Neural progenitor cell (in vitro differentiated cells): ENCODE data around the gene CMTR1. TPM values are rescaled to one million over a fixed set of nuclear protein-coding genes. Genes with fewer than 3 reads are reported as not detected.
A peak's percentile ranks its signal among the peaks of the same experiment; 100 is the strongest.

Source experiments
- DNase-seq: peaks from one replicate; pipeline ENCODE4 v3.0.0-alpha.2; 2016; ENCODE audit warnings: low spot score
- H2AFZ ChIP-seq: fragments of 200-600 bp; sonication (generic); replicated peaks from 2 replicates; pipeline ENCODE4 v1.6.1; 2016; ENCODE audit warnings: antibody characterized with exemption
- H3F3A ChIP-seq: fragments of 200-600 bp; sonication (generic); 2 replicates; pipeline ENCODE4 v1.6.1; 2016; ENCODE audit warnings: antibody characterized with exemption, low read depth
- H3K27ac ChIP-seq: fragments of 200-600 bp; sonication (generic); 2 replicates; pipeline ENCODE4 v1.5.1; 2016; ENCODE audit warnings: mild to moderate bottlenecking
- H3K27me3 ChIP-seq: fragments of 200-600 bp; sonication (generic); 2 replicates; pipeline ENCODE4 v1.6.1; 2016; ENCODE audit warnings: mild to moderate bottlenecking, moderate library complexity
- H3K36me3 ChIP-seq: fragments of 200-600 bp; sonication (generic); 2 replicates; pipeline ENCODE4 v1.5.1; 2016
- H3K4me1 ChIP-seq: fragments of 200-600 bp; sonication (generic); 2 replicates; pipeline ENCODE4 v1.6.1; 2016; ENCODE audit warnings: mixed run types
- H3K4me2 ChIP-seq: fragments of 200-600 bp; sonication (generic); 2 replicates; pipeline ENCODE4 v1.6.1; 2016
- H3K4me3 ChIP-seq: fragments of 200-600 bp; sonication (generic); 2 replicates; pipeline ENCODE4 v1.5.1; 2016
- H3K79me2 ChIP-seq: fragments of 200-600 bp; sonication (generic); 2 replicates; pipeline ENCODE4 v1.6.1; 2016; ENCODE audit warnings: low read depth
- H3K9ac ChIP-seq: fragments of 200-600 bp; sonication (generic); 2 replicates; pipeline ENCODE4 v1.6.1; 2016
- H3K9me3 ChIP-seq: fragments of 200-600 bp; sonication (generic); 2 replicates; pipeline ENCODE4 v1.5.1; 2016; ENCODE audit warnings: low read depth
- H4K20me1 ChIP-seq: fragments of 200-600 bp; sonication (generic); 2 replicates; pipeline ENCODE4 v1.6.1; 2016; ENCODE audit warnings: low read depth
- H3K27ac Mint-ChIP-seq: 3 replicates; pipeline ENCODE4 v1.8.0; 2021; ENCODE audit warnings: mixed read lengths
- H3K27me3 Mint-ChIP-seq: 2 replicates; pipeline ENCODE4 v1.8.0; 2022; ENCODE audit warnings: low read depth, mild to moderate bottlenecking, inconsistent platforms, moderate library complexity, mixed read lengths; ENCODE audit not compliant: insufficient read depth
- H3K36me3 Mint-ChIP-seq: 3 replicates; pipeline ENCODE4 v1.8.0; 2021; ENCODE audit warnings: mixed read lengths
- H3K4me1 Mint-ChIP-seq: 3 replicates; pipeline ENCODE4 v1.8.0; 2021; ENCODE audit warnings: mixed read lengths
- H3K4me3 Mint-ChIP-seq: 3 replicates; pipeline ENCODE4 v1.8.0; 2021; ENCODE audit warnings: mild to moderate bottlenecking, moderate library complexity, mixed read lengths
- H3K9me3 Mint-ChIP-seq: 3 replicates; pipeline ENCODE4 v1.8.0; 2020; ENCODE audit warnings: mixed read lengths
- CTCF ChIP-seq: fragments of 200-600 bp; sonication (generic); IDR thresholded peaks from 2 replicates; pipeline ENCODE4 v1.5.1; 2017; ENCODE audit warnings: antibody characterized with exemption, mild to moderate bottlenecking
- EZH2 ChIP-seq: fragments of 200-600 bp; sonication (generic); IDR thresholded peaks from 2 replicates; pipeline ENCODE4 v1.6.1; 2017; ENCODE audit warnings: antibody characterized with exemption, mild to moderate bottlenecking, moderate library complexity
- EZH2phosphoT487 ChIP-seq: fragments of 200-600 bp; sonication (generic); IDR thresholded peaks from 2 replicates; pipeline ENCODE4 v1.6.1; 2017; ENCODE audit warnings: antibody characterized with exemption
- total RNA-seq: library from RNA; depleted of rRNA; stranded (reverse); fragments of >200 nt; gene quantifications from 2 replicates; pipeline ENCODE4 v1.2.3, GENCODE V29; 2015; ENCODE audit warnings: low replicate concordance

CMTR1 gene
- total RNA-seq, 1 donor from 2014 or later: 35.4 TPM

DNA sequence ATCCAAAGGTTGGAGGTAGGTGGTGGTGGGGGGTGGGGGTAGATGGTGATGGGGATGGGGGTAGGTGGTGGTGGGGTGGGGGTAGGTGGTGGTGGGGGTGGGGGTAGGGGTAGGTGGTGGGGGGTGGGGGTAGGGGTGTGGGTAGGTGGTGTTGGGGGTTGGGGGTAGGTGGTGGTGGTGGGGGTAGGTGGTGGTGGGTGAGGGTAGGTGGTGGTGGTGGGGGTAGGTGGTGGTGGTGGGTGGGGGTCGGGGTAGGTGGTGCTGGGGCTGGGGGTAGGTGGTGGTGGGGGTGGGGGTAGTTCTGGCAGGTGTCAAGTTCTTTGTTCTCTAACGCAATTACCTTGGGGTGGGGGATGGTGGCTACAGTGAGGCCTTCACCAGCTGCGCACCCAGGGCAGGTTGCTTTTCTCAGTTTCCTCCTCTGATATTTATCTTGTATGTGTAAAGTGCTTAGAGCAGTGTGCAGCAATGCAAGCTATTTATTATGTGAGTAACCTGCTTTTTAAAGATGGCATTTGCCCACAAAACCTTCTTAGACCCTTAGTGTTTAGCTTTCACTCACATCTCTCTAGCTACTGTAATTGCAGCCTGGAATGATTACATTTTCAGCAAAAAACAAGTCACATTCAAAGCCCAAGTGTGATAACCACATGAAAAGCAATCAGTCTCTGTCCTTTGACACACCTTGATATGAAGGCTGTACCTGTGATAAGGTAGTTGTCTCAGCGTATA is 74.8 kb downstream of the CMTR1 start:
- no peaks in the 10 kb centered on the region for H3K36me3 Mint-ChIP-seq
- no peak overlapping the region for H3K27ac ChIP-seq
- peaks cover 21% of the 10 kb centered on the region for H3F3A ChIP-seq
- no peaks in the 10 kb centered on the region for H3K79me2 ChIP-seq
- no peak for DNase-seq
- H3K4me1 ChIP-seq: peaks cover 22% of the 10 kb centered on the region
- H3K4me3 Mint-ChIP-seq: no peak overlapping the region
- H2AFZ ChIP-seq: no peak overlapping the region
- peaks cover 32% of the 10 kb centered on the region for H3K4me1 Mint-ChIP-seq
- H3K9me3 ChIP-seq: no peaks in the 10 kb centered on the region
- H4K20me1 ChIP-seq: no peaks in the 10 kb centered on the region
- no peak overlapping the region for H3K27ac Mint-ChIP-seq
- H3K9ac ChIP-seq: no peak overlapping the region
- H3K27me3 ChIP-seq: peaks cover 57% of the 10 kb centered on the region
- H3K4me2 ChIP-seq: no peak overlapping the region
- no peaks in the 10 kb centered on the region for H3K9me3 Mint-ChIP-seq
- H3K4me3 ChIP-seq: no peak overlapping the region
- no peak for TF ChIP-seq EZH2phosphoT487
- peaks cover 6% of the 10 kb centered on the region for H3K27me3 Mint-ChIP-seq
- no peaks in the 10 kb centered on the region for H3K36me3 ChIP-seq

- Mint-ChIP-seq H3K4me1 (peaks cover 55% of the 10 kb centered on the region), H3K27me3 (peaks cover 19% of the 10 kb centered on the region), H3K4me3 (no peak overlapping the region), H3K36me3 (no peaks in the 10 kb centered on the region), H3K27ac (no peak overlapping the region), H3K9me3 (no peaks in the 10 kb centered on the region)
- H2AFZ ChIP-seq: no peak overlapping the region
- H3K27me3 ChIP-seq: peaks cover 48% of the 10 kb centered on the region
- H3K4me3 ChIP-seq: no peak overlapping the region
- DNase-seq: no peak
- no peaks in the 10 kb centered on the region for H3K9me3 ChIP-seq
- no peaks in the 10 kb centered on the region for H3K36me3 ChIP-seq
- no peak overlapping the region for H3K9ac ChIP-seq
- no peaks in the 10 kb centered on the region for H3K79me2 ChIP-seq
- no peaks in the 10 kb centered on the region for H4K20me1 ChIP-seq
- TF ChIP-seq EZH2: no peak
- TF ChIP-seq CTCF: no peak
- no peak for TF ChIP-seq EZH2phosphoT487
- H3K27ac ChIP-seq: no peak overlapping the region
- peaks cover 45% of the 10 kb centered on the region for H3F3A ChIP-seq
- H3K4me2 ChIP-seq: no peak overlapping the region
- peaks cover 48% of the 10 kb centered on the region for H3K4me1 ChIP-seq
Observed at GRCh38 chr6:37511201-37511600, 78.2 kb downstream of the CMTR1 start.

- peaks cover 51% of the 10 kb centered on the region for H3F3A ChIP-seq
- H3K4me3 ChIP-seq: no peak overlapping the region
- H2AFZ ChIP-seq: peak overlapping the region; percentile 73
- Mint-ChIP-seq H3K36me3 (no peaks in the 10 kb centered on the region), H3K4me3 (no peak overlapping the region), H3K27ac (no peak overlapping the region), H3K27me3 (peaks cover 19% of the 10 kb centered on the region), H3K9me3 (no peaks in the 10 kb centered on the region), H3K4me1 (peaks cover 59% of the 10 kb centered on the region)
- peak; percentile 50 for DNase-seq
- no peaks in the 10 kb centered on the region for H3K79me2 ChIP-seq
- H3K27ac ChIP-seq: no peak overlapping the region
- no peaks in the 10 kb centered on the region for H4K20me1 ChIP-seq
- peak overlapping the region; percentile 73 for H3K4me2 ChIP-seq
- TF ChIP-seq EZH2phosphoT487 (no peak), CTCF (no peak), EZH2 (no peak)
- H3K9me3 ChIP-seq: no peaks in the 10 kb centered on the region
- peaks cover 40% of the 10 kb centered on the region for H3K27me3 ChIP-seq
- H3K9ac ChIP-seq: no peak overlapping the region
- H3K36me3 ChIP-seq: no peaks in the 10 kb centered on the region
- H3K4me1 ChIP-seq: peaks cover 56% of the 10 kb centered on the region
Observed at GRCh38 chr6:37511910-37512399, 78.9 kb downstream of the CMTR1 start.

GRCh38 chr6:37512400-37513011 is 79.5 kb downstream of the CMTR1 start:
- Mint-ChIP-seq H3K27me3 (peaks cover 19% of the 10 kb centered on the region), H3K36me3 (no peaks in the 10 kb centered on the region), H3K4me1 (peaks cover 59% of the 10 kb centered on the region), H3K9me3 (no peaks in the 10 kb centered on the region), H3K27ac (no peak overlapping the region), H3K4me3 (peak overlapping the region; percentile 28)
- no peaks in the 10 kb centered on the region for H4K20me1 ChIP-seq
- H2AFZ ChIP-seq: peak overlapping the region; percentile 73
- TF ChIP-seq CTCF: no peak
- no peak for TF ChIP-seq EZH2phosphoT487
- no peak for TF ChIP-seq EZH2
- H3K27ac ChIP-seq: no peak overlapping the region
- H3K9me3 ChIP-seq: no peaks in the 10 kb centered on the region
- H3K9ac ChIP-seq: no peak overlapping the region
- H3F3A ChIP-seq: peaks cover 52% of the 10 kb centered on the region
- H3K4me2 ChIP-seq: peak overlapping the region; percentile 73
- H3K79me2 ChIP-seq: no peaks in the 10 kb centered on the region
- H3K4me1 ChIP-seq: peaks cover 56% of the 10 kb centered on the region
- DNase-seq: peak; percentile 34
- no peak overlapping the region for H3K4me3 ChIP-seq
- H3K27me3 ChIP-seq: peaks cover 38% of the 10 kb centered on the region
- H3K36me3 ChIP-seq: no peaks in the 10 kb centered on the region
